ENCODE results near the gene NUP85. TPM values are rescaled to one million over a fixed set of nuclear protein-coding genes. Genes with fewer than 3 reads are reported as not detected.

The NUP85 gene
- total and polyA plus RNA-seq, 8 donors = 21.0 to 105 (median 25.3) TPM

DNA sequence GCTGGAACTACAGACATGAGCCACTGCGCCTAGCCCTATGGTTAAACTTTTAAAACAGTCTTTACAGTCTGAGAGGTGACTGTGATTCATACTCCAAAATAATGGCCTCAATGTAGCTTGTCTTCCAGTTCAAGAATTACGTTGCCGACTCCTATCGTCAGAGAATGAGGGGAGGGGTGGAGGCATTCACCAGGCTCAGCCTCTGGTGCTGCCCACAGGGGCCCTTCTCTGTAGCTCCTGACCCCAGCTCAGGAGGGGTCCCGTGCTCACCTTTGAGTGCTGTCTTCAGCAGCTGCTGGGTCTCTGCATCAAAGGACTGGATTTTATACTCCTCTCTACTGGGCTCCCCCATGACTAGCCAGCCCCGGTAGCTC is 64.4 kb downstream of the NUP85 start:
- no peak for DNase-seq
- Histone ChIP-seq H3K4me1 (peaks cover 4 to 12% (median 7%) of the 10 kb centered on the region in 3 donors), H3K9me3 (no peaks in the 10 kb centered on the region), H3K27ac (peak overlapping the region; percentile 93 to 99 (median 96)), H3K27me3 (no peaks in the 10 kb centered on the region), H3K36me3 (peaks cover 3 to 16% (median 4%) of the 10 kb centered on the region in 3 donors), H3K4me3 (peak overlapping the region; percentile 80 to 94 (median 88))
- intact Hi-C loops (cut with DNase I) = no loop called here
- 16% methylated on average over 6 of the region's 6 CpGs for WGBS, 2 donors
- TF ChIP-seq, protein P1, sequence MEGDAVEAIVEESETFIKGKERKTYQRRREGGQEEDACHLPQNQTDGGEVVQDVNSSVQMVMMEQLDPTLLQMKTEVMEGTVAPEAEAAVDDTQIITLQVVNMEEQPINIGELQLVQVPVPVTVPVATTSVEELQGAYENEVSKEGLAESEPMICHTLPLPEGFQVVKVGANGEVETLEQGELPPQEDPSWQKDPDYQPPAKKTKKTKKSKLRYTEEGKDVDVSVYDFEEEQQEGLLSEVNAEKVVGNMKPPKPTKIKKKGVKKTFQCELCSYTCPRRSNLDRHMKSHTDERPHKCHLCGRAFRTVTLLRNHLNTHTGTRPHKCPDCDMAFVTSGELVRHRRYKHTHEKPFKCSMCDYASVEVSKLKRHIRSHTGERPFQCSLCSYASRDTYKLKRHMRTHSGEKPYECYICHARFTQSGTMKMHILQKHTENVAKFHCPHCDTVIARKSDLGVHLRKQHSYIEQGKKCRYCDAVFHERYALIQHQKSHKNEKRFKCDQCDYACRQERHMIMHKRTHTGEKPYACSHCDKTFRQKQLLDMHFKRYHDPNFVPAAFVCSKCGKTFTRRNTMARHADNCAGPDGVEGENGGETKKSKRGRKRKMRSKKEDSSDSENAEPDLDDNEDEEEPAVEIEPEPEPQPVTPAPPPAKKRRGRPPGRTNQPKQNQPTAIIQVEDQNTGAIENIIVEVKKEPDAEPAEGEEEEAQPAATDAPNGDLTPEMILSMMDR (IDR thresholded peaks at IDR 0.05) = no peak
- no peak for FAIRE-seq
- no peak for ATAC-seq

DNA sequence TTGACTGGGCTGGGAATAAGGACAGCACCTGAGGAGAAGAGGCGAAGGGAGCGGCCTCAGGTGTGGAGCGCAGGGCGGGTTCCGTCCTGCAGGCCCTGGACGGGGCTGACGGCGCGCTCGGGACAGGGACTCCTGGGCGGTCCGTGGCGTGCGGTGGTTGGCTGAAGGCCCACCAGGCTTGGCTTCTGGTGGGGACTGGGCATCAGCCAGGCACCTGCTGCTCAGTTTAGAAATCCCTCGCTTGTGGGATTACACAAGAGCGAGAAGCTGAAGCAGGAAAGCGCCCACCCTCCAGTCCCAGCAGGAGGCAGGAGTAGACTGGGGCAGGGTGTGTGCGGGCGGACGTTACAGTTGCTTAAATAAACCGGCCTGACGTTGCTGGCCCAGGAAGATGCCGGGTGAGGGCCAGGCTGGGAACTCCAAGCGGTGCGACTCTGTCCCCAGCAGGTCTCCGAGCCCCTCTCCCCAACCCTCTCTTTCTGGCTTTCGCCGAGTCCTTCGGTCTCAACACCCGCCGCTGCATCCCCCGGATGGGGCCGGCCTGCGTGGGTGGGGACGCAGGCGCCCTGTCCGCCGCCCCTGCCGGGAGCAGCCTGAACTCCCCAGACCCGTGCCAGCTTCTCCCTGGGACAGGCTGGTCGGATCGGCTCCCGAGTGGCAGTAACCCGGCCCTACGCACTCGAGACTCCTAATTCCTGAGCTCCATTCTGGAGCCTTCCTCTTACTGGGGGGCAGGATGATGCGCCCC is 64.9 kb downstream of the NUP85 start:
- Histone ChIP-seq H3K27ac (peak overlapping the region; percentile 93 to 99 (median 96)), H3K4me1 (peaks cover 4 to 12% (median 7%) of the 10 kb centered on the region in 3 donors), H3K4me3 (peak overlapping the region; percentile 80 to 94 (median 88)), H3K9me3 (no peaks in the 10 kb centered on the region), H3K36me3 (peaks cover 3 to 14% (median 4%) of the 10 kb centered on the region in 3 donors), H3K27me3 (no peaks in the 10 kb centered on the region)
- ATAC-seq (peak; percentile 55 to 72 (median 64)), FAIRE-seq (no peak), DNase-seq (peak; percentile 63 to 90 (median 79))
- WGBS, 2 donors = 0 to 1% methylated on average over 43 to 47 of the region's 47 CpGs
- TF ChIP-seq, protein P1 (IDR thresholded peaks at IDR 0.05) = no peak
- intact Hi-C loops (cut with DNase I) = no loop called here

DNA sequence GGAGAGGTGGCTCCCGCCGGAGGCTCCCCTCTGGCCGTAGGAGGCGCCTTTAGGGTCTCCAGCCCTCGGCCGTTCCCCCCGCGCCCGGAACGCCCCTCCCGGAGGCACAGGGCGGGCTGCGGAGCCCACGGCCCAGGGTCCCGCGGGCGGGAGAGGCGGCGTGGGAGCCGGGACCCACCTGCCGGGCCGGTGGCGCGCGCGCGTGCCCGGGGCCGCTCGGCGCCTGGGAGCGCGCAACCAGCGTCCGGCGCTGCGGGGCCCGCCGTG is 65.4 kb downstream of the NUP85 start, which contains the start of gene MIF4GD:
MIF4GD (minus strand) TSS at position 266 of the 267 bp plus-strand sequence. CDS start 1,036 bp downstream, outside the sequence.
- peak within 1 kb of the TSS; percentile 93 to 99 (median 96) for H3K27ac ChIP-seq
- peak within 1 kb of the TSS; percentile 80 to 94 (median 88) for H3K4me3 ChIP-seq
- peaks cover 4 to 12% (median 7%) of the 10 kb centered on the region in 3 donors for H3K4me1 ChIP-seq
- no peaks in the 10 kb centered on the region for H3K27me3 ChIP-seq
- DNase-seq (no peak), ATAC-seq (no peak), FAIRE-seq (no peak)
- H3K9me3 ChIP-seq = no peaks in the 10 kb centered on the region
- 0% methylated on average over 4 to 39 of the region's 39 CpGs for WGBS, 2 donors
- intact Hi-C loops (cut with DNase I) = no loop called here
- TF ChIP-seq, protein P1 (IDR thresholded peaks at IDR 0.05) = no peak
- peaks cover 2 to 9% (median 2%) of the 10 kb centered on the region in 3 donors for H3K36me3 ChIP-seq

DNA sequence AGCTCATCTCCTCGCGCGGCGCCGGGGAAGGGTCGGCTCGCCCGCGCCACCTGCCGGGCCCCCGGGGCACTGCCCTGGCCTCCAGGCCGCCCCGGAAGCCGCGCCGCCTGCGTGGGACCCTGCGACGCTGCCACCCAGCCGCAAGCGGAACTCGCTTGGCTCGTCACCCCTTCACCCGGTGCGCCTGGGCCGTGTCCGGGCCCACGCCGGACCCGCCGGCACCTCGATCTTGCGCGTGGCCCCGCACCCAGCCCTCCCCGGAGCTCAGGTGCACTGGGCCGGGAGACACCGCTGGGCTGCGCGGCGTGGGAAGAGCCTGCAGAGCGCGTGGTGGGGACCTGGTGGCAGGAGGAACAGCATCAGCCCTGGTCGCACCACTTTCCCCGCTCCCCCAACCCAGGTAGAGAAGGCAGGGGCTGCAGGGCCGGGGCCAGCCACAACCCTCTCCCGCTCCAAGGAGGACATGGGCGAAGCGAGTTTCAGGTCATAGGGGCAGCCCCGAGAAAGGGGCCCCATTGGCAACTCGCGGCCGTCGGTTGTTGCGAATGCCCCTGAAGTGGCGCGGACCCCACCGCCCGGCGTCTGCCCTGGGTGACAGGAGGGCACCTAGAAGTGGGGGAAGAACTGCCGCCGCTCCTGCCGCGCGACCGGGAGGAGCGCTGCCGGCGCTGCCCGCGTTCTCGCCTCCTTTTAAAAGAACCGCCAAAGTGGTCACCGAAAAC is 65.9 kb downstream of the NUP85 start:
- ATAC-seq = peak; percentile 80 to 87 (median 84)
- H3K27ac ChIP-seq = peak overlapping the region; percentile 77 to 99 (median 96)
- H3K27me3 ChIP-seq = no peaks in the 10 kb centered on the region
- DNase-seq = peak; percentile 70 to 93 (median 86)
- no peaks in the 10 kb centered on the region for H3K9me3 ChIP-seq
- intact Hi-C loops (cut with DNase I) = no loop called here
- FAIRE-seq = no peak
- TF ChIP-seq, protein P1 (IDR thresholded peaks at IDR 0.05) = peak; percentile 64 to 83 (median 78)
- peaks cover 4 to 12% (median 7%) of the 10 kb centered on the region in 3 donors for H3K4me1 ChIP-seq
- 0% methylated on average over 57 to 74 of the region's 74 CpGs for WGBS, 2 donors
- H3K36me3 ChIP-seq = peaks cover 0 to 5% (median 0%) of the 10 kb centered on the region in 3 donors
- H3K4me3 ChIP-seq = peak overlapping the region; percentile 65 to 91 (median 82)
